Naive thymus-derived CD4-positive, alpha-beta T cell (primary cell): Measurements from ENCODE around the gene ZFP91. TPM values are rescaled to one million over a fixed set of nuclear protein-coding genes. Genes with fewer than 3 reads are reported as not detected.

ENCODE experiments used
- ATAC-seq: fragments of 150-1000 bp; cut with Tn5 transposase; 2 replicates; pipeline ENCODE4 v1.10.0; 2021; ENCODE audit warnings: mild to moderate bottlenecking, moderate library complexity
- CTCF ChIA-PET: fragments of 350-600 bp; sonication (Branson Sonifier 250); formaldehyde crosslinking; loops from one replicate; lab custom pipeline; 2021; ENCODE audit warnings: antibody characterized with exemption; lab: Charles Lee
- POLR2A ChIA-PET: fragments of 350-600 bp; sonication (Branson Sonifier 250); formaldehyde crosslinking; loops from one replicate; lab custom pipeline; 2021; ENCODE audit warnings: antibody characterized with exemption, inconsistent platforms; lab: Charles Lee
- DNase-seq, 9 donors: peaks; one replicate each; pipeline versions ENCODE4 v3.0.0 to v3.0.0-alpha.2; 2020 to 2022; ENCODE audit warnings: mixed read lengths in 1 of 9
- H3K27ac ChIP-seq: one replicate; pipeline ENCODE4 v1.7.0; 2013; ENCODE audit warnings: mild to moderate bottlenecking, low read depth, low read length, moderate library complexity
- H3K27me3 ChIP-seq, 2 donors: one replicate each; pipeline ENCODE4 v1.7.0; 2013; ENCODE audit warnings: low read length in 2 of 2, mild to moderate bottlenecking in 2 of 2, moderate library complexity in 2 of 2; ENCODE audit not compliant: control insufficient read depth in 2 of 2, insufficient read depth in 2 of 2
- H3K36me3 ChIP-seq, 3 experiments: 1 replicate in 2 of 3; 2 replicates in 1 of 3; pipeline ENCODE4 v1.7.0; 2013; ENCODE audit warnings: low read length in 3 of 3, mild to moderate bottlenecking in 3 of 3, moderate library complexity in 1 of 3; ENCODE audit not compliant: insufficient read depth in 3 of 3, control insufficient read depth in 2 of 3
- H3K4me1 ChIP-seq, 2 donors: one replicate each; pipeline ENCODE4 v1.7.0; 2013; ENCODE audit warnings: low read length in 2 of 2, mild to moderate bottlenecking in 2 of 2, moderate library complexity in 1 of 2; ENCODE audit not compliant: control insufficient read depth in 2 of 2, insufficient read depth in 2 of 2
- H3K4me3 ChIP-seq: 2 replicates; pipeline ENCODE4 v1.7.0; 2013; ENCODE audit warnings: mild to moderate bottlenecking, low read length
- H3K9me3 ChIP-seq, 3 experiments: 1 replicate in 2 of 3; 2 replicates in 1 of 3; pipeline ENCODE4 v1.7.0; 2013; ENCODE audit warnings: low read length in 3 of 3; ENCODE audit not compliant: control insufficient read depth in 2 of 3
- H3K27ac Mint-ChIP-seq, 9 donors: one replicate each; pipeline ENCODE4 v1.8.0; 2020 to 2022; ENCODE audit warnings: mixed read lengths in 9 of 9, mild to moderate bottlenecking in 8 of 9, moderate library complexity in 5 of 9, inconsistent platforms in 2 of 9
- H3K27me3 Mint-ChIP-seq, 5 donors: one replicate each; pipeline ENCODE4 v1.8.0; 2021 to 2022; ENCODE audit warnings: mixed read lengths in 5 of 5, mild to moderate bottlenecking in 1 of 5
- H3K36me3 Mint-ChIP-seq, 5 donors: one replicate each; pipeline ENCODE4 v1.8.0; 2020 to 2022; ENCODE audit warnings: mixed read lengths in 5 of 5, mild to moderate bottlenecking in 3 of 5, inconsistent platforms in 1 of 5
- H3K4me1 Mint-ChIP-seq, 7 donors: one replicate each; pipeline ENCODE4 v1.8.0; 2020 to 2022; ENCODE audit warnings: mixed read lengths in 7 of 7, mild to moderate bottlenecking in 3 of 7, inconsistent platforms in 1 of 7
- H3K4me3 Mint-ChIP-seq, 10 donors: one replicate each; pipeline ENCODE4 v1.8.0; 2020 to 2022; ENCODE audit warnings: mild to moderate bottlenecking in 10 of 10, mixed read lengths in 10 of 10, moderate library complexity in 6 of 10, inconsistent platforms in 2 of 10
- H3K9me3 Mint-ChIP-seq, 11 donors: one replicate each; pipeline ENCODE4 v1.8.0; 2020 to 2022; ENCODE audit warnings: mixed read lengths in 11 of 11, mild to moderate bottlenecking in 4 of 11, inconsistent platforms in 1 of 11, moderate library complexity in 1 of 11
- intact Hi-C, 2 donors: fragments of 100-400 bp; cut with micrococcal nuclease; formaldehyde crosslinking; loops; one replicate each; pipeline ENCODE4 v1.15.1; 2023
- polyA plus RNA-seq, 2 donors: library from polyadenylated mRNA; unstranded; fragments of 300-500 nt; fragmentation: Illumina TruSeq; gene quantifications; one replicate each; pipeline ENCODE4 v1.2.3, GENCODE V29; 2021
- total RNA-seq, 6 experiments: library from RNA in 5 of 6; stranded (reverse) in 5 of 6; gene quantifications; 1 replicate in 5 of 6; 2 replicates in 1 of 6; pipeline ENCODE4 v1.2.3 and lab custom pipeline; 2021 to 2026

ZFP91 gene
- total and polyA plus RNA-seq, 7 experiments from 2014 or later: 6.5 to 53.8 (median 39.1) TPM

- POLR2A ChIA-PET: interaction anchor here (0.6 to 1.2 kb wide), 3 partner anchors 9 to 1107 kb away, joined by 3 to 4 read pairs (median 3); no protein-coding TSS in a partner anchor
- H3K27ac Mint-ChIP-seq: peak overlapping the region in 2 of 9 donors; percentile 10 to 86
Observed at GRCh38 chr11:58637371-58637770, 58.5 kb downstream of the ZFP91 start.

GRCh38 chr11:58639103-58639502 is 60.2 kb downstream of the ZFP91 start:
- Histone ChIP-seq H3K4me3 (no peak overlapping the region), H3K4me1 (peaks cover 14 to 24% of the 10 kb centered on the region in 2 donors), H3K27ac (no peak overlapping the region), H3K9me3 (no peaks in the 10 kb centered on the region), H3K27me3 (no peaks in the 10 kb centered on the region), H3K36me3 (no peaks in the 10 kb centered on the region)
- Mint-ChIP-seq H3K9me3 (peaks cover 0 to 2% (median 0%) of the 10 kb centered on the region in 11 donors), H3K4me1 (peaks cover 13 to 31% (median 26%) of the 10 kb centered on the region in 7 donors), H3K27ac (peak overlapping the region in 2 of 9 donors; percentile 81 to 95), H3K4me3 (no peak overlapping the region), H3K36me3 (no peaks in the 10 kb centered on the region), H3K27me3 (peaks cover 0 to 6% (median 0%) of the 10 kb centered on the region in 5 donors)
- POLR2A ChIA-PET: interaction anchor here (1.9 to 3.1 kb wide), 2 partner anchors 16 to 64 kb away, joined by 8 to 22 read pairs; partner anchors contain the start of gene LPXN
- intact Hi-C loops: no loop called here
- CTCF ChIA-PET: interaction anchor here (1.6 to 4.3 kb wide), 2 partner anchors 10 to 71 kb away, joined by 4 to 40 read pairs; no protein-coding TSS in a partner anchor
- DNase-seq (no peak), ATAC-seq (no peak)

More at GRCh38 chr11:58637371-58637770, 58.5 kb downstream of the ZFP91 start:
- Histone ChIP-seq H3K27ac (no peak overlapping the region), H3K36me3 (no peaks in the 10 kb centered on the region), H3K9me3 (no peaks in the 10 kb centered on the region), H3K4me3 (no peak overlapping the region), H3K4me1 (peaks cover 14 to 24% of the 10 kb centered on the region in 2 donors), H3K27me3 (no peaks in the 10 kb centered on the region)
- DNase-seq (no peak), ATAC-seq (no peak)
- no peaks in the 10 kb centered on the region for H3K9me3 Mint-ChIP-seq
- peaks cover 13 to 31% (median 26%) of the 10 kb centered on the region in 7 donors for H3K4me1 Mint-ChIP-seq
- intact Hi-C loops: no loop called here
- H3K27me3 Mint-ChIP-seq: peaks cover 0 to 2% (median 0%) of the 10 kb centered on the region in 5 donors
- H3K4me3 Mint-ChIP-seq: no peak overlapping the region
- CTCF ChIA-PET: interaction anchor here (1.0 to 4.3 kb wide), 3 partner anchors 8 to 149 kb away, joined by 3 to 40 read pairs (median 5); no protein-coding TSS in a partner anchor
- no peaks in the 10 kb centered on the region for H3K36me3 Mint-ChIP-seq

GRCh38 chr11:58639669-58640068 is 60.8 kb downstream of the ZFP91 start:
- Histone ChIP-seq H3K9me3 (no peaks in the 10 kb centered on the region), H3K36me3 (no peaks in the 10 kb centered on the region), H3K4me3 (no peak overlapping the region), H3K27ac (no peak overlapping the region), H3K4me1 (peaks cover 14 to 24% of the 10 kb centered on the region in 2 donors), H3K27me3 (no peaks in the 10 kb centered on the region)
- no peak for DNase-seq
- H3K27me3 Mint-ChIP-seq: peaks cover 0 to 8% (median 0%) of the 10 kb centered on the region in 5 donors
- H3K27ac Mint-ChIP-seq: peak overlapping the region in 8 of 9 donors; percentile 81 to 95 (median 89)
- no peaks in the 10 kb centered on the region for H3K36me3 Mint-ChIP-seq
- intact Hi-C loops: loop anchor here in 1 of 2 donors (1.0 kb wide), 2 partner anchors 9 to 15 kb away; no protein-coding TSS in a partner anchor
- POLR2A ChIA-PET: interaction anchor here (1.2 to 3.1 kb wide), 4 partner anchors 10 to 88 kb away, joined by 6 to 22 read pairs (median 8); partner anchors contain the start of gene LPXN
- no peak for ATAC-seq
- H3K4me1 Mint-ChIP-seq: peaks cover 13 to 31% (median 26%) of the 10 kb centered on the region in 7 donors
- H3K9me3 Mint-ChIP-seq: peaks cover 0 to 3% (median 0%) of the 10 kb centered on the region in 11 donors
- CTCF ChIA-PET: interaction anchor here (0.6 to 4.3 kb wide), 2 partner anchors 11 to 496 kb away, joined by 4 to 40 read pairs; no protein-coding TSS in a partner anchor
- H3K4me3 Mint-ChIP-seq: peak overlapping the region in 8 of 10 donors; percentile 4 to 76 (median 64)

- ATAC-seq (peak; percentile 76), DNase-seq (peak in 7 of 9 donors; percentile 10 to 55 (median 39))
- Histone ChIP-seq H3K4me3 (no peak overlapping the region), H3K4me1 (peaks cover 14 to 24% of the 10 kb centered on the region in 2 donors), H3K9me3 (peaks cover 0 to 3% (median 0%) of the 10 kb centered on the region in 3 experiments), H3K27ac (peak overlapping the region; percentile 30), H3K36me3 (no peaks in the 10 kb centered on the region), H3K27me3 (no peaks in the 10 kb centered on the region)
- ChIA-PET CTCF (interaction anchor here (0.6 to 4.3 kb wide), 4 partner anchors 11 to 900 kb away, joined by 3 to 40 read pairs (median 5); no protein-coding TSS in a partner anchor), POLR2A (interaction anchor here (0.9 to 3.1 kb wide), 4 partner anchors 11 to 87 kb away, joined by 3 to 22 read pairs (median 6); partner anchors contain the start of gene LPXN)
- Mint-ChIP-seq H3K27ac (peak overlapping the region in 8 of 9 donors; percentile 81 to 95 (median 89)), H3K4me3 (peak overlapping the region in 9 of 10 donors; percentile 25 to 76 (median 66)), H3K36me3 (no peaks in the 10 kb centered on the region), H3K9me3 (peaks cover 0 to 5% (median 0%) of the 10 kb centered on the region in 11 donors), H3K27me3 (peaks cover 0 to 9% (median 0%) of the 10 kb centered on the region in 5 donors), H3K4me1 (peaks cover 13 to 31% (median 26%) of the 10 kb centered on the region in 7 donors)
- intact Hi-C loops: loop anchor here in 1 of 2 donors (1.0 kb wide), 2 partner anchors 10 to 14 kb away; no protein-coding TSS in a partner anchor
Observed at GRCh38 chr11:58640386-58641023, 61.6 kb downstream of the ZFP91 start.

- Histone ChIP-seq H3K9me3 (peaks cover 0 to 11% (median 0%) of the 10 kb centered on the region in 3 experiments), H3K27ac (no peak overlapping the region), H3K36me3 (no peaks in the 10 kb centered on the region), H3K27me3 (no peaks in the 10 kb centered on the region), H3K4me1 (peaks cover 14 to 24% of the 10 kb centered on the region in 2 donors), H3K4me3 (no peak overlapping the region)
- DNase-seq (no peak), ATAC-seq (no peak)
- intact Hi-C loops: no loop called here
- peaks cover 0 to 10% (median 0%) of the 10 kb centered on the region in 5 donors for H3K27me3 Mint-ChIP-seq
- H3K27ac Mint-ChIP-seq: peak overlapping the region; percentile 13 to 95 (median 86)
- peaks cover 0 to 13% (median 4%) of the 10 kb centered on the region in 11 donors for H3K9me3 Mint-ChIP-seq
- CTCF ChIA-PET: interaction anchor here (1.2 kb wide), 1 partner anchor 12 kb away, joined by 6 read pairs; no protein-coding TSS in a partner anchor
- peaks cover 13 to 31% (median 26%) of the 10 kb centered on the region in 7 donors for H3K4me1 Mint-ChIP-seq
- H3K36me3 Mint-ChIP-seq: peaks cover 0 to 4% (median 0%) of the 10 kb centered on the region in 5 donors
- H3K4me3 Mint-ChIP-seq: peak overlapping the region in 2 of 10 donors; percentile 11 to 73
- POLR2A ChIA-PET: interaction anchor here (3.1 kb wide), 1 partner anchor 66 kb away, joined by 22 read pairs; the partner anchor contains the start of gene LPXN
Observed at GRCh38 chr11:58641341-58641740, 62.5 kb downstream of the ZFP91 start.
